ENCODE data around the gene SLC26A6. TPM values are rescaled to one million over a fixed set of nuclear protein-coding genes. Genes with fewer than 3 reads are reported as not detected.

SLC26A6 gene
- total RNA-seq, 4 donors from 2014 or later: 9.4 to 36.5 (median 17.9) TPM

DNA sequence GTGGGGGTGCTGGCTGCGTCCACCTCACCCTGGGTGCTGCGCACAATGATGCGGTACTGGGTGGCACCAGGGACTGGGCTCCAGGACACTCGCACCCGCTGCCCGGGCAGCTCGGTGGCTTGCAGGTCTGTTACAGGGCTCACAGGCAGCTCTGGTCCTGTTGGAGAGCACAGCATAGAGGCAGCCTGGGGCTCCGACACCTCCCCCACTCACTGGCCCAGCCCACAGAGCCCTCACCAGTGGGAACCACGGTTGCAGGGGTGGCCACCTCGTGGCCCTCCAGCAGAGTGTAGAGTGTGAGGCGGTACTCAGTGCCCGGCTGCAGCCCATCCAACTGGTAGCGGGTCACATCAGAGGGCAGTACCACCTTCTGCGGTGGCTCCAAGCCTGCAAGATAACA is 43.8 kb downstream of the SLC26A6 start:
- H3K4me3 ChIP-seq (ENCODE audit: low read depth, poor library complexity, severe bottlenecking): no peak overlapping the region
- 65 to 69% methylated on average over 10 to 13 of the region's 14 CpGs for WGBS, 2 donors
- no peak for TF ChIP-seq POLR2A (IDR thresholded peaks at IDR 0.05)
- TF ChIP-seq, protein P1, sequence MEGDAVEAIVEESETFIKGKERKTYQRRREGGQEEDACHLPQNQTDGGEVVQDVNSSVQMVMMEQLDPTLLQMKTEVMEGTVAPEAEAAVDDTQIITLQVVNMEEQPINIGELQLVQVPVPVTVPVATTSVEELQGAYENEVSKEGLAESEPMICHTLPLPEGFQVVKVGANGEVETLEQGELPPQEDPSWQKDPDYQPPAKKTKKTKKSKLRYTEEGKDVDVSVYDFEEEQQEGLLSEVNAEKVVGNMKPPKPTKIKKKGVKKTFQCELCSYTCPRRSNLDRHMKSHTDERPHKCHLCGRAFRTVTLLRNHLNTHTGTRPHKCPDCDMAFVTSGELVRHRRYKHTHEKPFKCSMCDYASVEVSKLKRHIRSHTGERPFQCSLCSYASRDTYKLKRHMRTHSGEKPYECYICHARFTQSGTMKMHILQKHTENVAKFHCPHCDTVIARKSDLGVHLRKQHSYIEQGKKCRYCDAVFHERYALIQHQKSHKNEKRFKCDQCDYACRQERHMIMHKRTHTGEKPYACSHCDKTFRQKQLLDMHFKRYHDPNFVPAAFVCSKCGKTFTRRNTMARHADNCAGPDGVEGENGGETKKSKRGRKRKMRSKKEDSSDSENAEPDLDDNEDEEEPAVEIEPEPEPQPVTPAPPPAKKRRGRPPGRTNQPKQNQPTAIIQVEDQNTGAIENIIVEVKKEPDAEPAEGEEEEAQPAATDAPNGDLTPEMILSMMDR (IDR thresholded peaks at IDR 0.05): no peak
- intact Hi-C loops (cut with DNase I; ENCODE audit: low total_unique reads): no loop called here
- DNase-seq (ENCODE audit: low spot score in 2 of 2): no peak

DNA sequence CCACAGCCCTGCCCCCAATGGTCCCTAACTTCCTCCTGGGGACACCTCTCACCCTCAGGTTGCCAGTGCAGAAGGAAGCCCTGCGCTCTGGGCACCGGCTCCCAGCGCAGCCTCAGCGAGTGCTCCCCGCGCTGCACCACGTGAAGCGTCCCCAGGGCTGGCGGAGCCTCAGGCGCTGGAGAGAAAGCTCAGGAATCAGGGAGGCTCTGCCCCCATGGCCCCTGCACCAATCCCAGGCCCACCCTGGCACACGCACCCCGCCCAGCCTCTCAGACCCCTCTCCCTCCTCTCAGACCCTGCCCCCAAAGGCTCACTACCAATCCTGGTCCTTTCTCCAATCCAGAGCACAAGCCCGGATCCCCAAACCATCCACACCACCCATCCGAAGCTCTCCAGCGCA is 47.0 kb downstream of the SLC26A6 start:
- no peak for DNase-seq (ENCODE audit: low spot score in 2 of 2)
- intact Hi-C loops (cut with DNase I; ENCODE audit: low total_unique reads): no loop called here
- WGBS, 2 donors: 77% methylated on average over 13 to 15 of the region's 15 CpGs
- H3K4me3 ChIP-seq (ENCODE audit: low read depth, poor library complexity, severe bottlenecking): no peak overlapping the region
- TF ChIP-seq, protein P1 (IDR thresholded peaks at IDR 0.05): no peak
- no peak for TF ChIP-seq POLR2A (IDR thresholded peaks at IDR 0.05)

DNA sequence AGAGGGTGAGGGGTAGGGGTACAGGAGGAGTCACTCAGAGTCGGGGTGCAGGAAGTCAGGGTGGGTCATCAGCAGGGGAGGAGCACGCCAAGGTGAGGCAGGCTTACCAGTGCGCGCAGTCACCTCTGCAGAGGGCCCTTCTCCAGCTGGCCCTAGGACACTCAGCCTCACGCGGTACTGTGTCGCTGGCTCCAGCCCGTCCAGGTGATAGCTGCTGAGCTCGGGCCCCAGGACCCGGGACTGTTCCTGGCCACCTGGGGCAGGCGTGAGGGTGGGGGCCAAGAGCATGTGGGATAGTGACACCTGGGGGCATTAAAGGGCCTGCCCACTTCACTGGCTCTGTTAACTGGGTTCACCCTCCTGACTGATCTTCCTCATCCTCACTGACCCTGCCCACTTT is 47.6 kb downstream of the SLC26A6 start:
- no peak overlapping the region for H3K4me3 ChIP-seq (ENCODE audit: low read depth, poor library complexity, severe bottlenecking)
- intact Hi-C loops (cut with DNase I; ENCODE audit: low total_unique reads): no loop called here
- no peak for DNase-seq (ENCODE audit: low spot score in 2 of 2)
- no peak for TF ChIP-seq POLR2A (IDR thresholded peaks at IDR 0.05)
- TF ChIP-seq, protein P1 (IDR thresholded peaks at IDR 0.05): no peak
- WGBS, 2 donors: 77 to 79% methylated on average over 8 to 11 of the region's 11 CpGs

DNA sequence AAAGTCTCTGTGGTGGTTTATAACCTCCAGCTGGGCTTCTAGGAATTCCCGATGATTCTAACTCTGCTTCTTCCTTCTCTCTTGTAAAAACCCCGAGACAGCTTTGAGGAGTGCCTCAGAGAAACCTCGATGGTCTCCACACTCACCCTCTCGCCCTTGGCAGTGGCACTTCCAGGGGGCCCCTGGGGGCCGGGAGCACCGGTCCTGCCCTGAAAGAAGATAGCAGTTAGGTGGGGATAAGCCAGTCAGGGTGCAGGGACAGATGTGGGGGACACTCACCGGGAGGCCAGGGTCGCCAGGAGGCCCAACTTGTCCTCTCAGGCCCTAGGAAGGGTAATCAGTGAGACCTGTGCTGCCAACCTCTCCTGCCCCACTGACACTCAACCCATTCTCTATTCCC is 49.9 kb downstream of the SLC26A6 start:
- intact Hi-C loops (cut with DNase I; ENCODE audit: low total_unique reads): no loop called here
- DNase-seq (ENCODE audit: low spot score in 2 of 2): no peak
- TF ChIP-seq, protein P1 (IDR thresholded peaks at IDR 0.05): no peak
- TF ChIP-seq POLR2A (IDR thresholded peaks at IDR 0.05): no peak
- no peak overlapping the region for H3K4me3 ChIP-seq (ENCODE audit: low read depth, poor library complexity, severe bottlenecking)
- WGBS, 2 donors: 87 to 91% methylated on average over 8 of the region's 8 CpGs

DNA sequence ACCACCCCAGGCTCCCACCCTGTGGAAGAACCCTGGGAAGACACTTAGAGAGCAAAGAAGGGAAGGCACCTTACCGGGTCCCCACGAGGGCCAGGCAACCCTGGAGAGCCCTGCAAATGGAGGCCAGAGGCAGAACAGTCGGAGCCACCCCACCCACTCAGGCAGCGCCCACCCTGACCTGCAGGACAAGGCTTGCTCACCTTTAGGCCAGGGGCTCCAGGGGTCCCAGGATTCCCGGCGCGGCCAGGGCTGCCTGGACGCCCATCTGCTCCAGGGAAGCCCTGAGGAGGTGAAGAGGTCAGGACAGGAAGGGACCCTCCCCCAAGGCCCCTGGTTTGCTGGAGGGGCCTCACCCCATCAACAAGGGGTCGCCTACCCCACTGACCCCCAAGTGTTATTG is 50.4 kb downstream of the SLC26A6 start:
- TF ChIP-seq POLR2A (IDR thresholded peaks at IDR 0.05): no peak
- TF ChIP-seq, protein P1 (IDR thresholded peaks at IDR 0.05): no peak
- 85 to 90% methylated on average over 9 of the region's 9 CpGs for WGBS, 2 donors
- no peak for DNase-seq (ENCODE audit: low spot score in 2 of 2)
- intact Hi-C loops (cut with DNase I; ENCODE audit: low total_unique reads): no loop called here
- H3K4me3 ChIP-seq (ENCODE audit: low read depth, poor library complexity, severe bottlenecking): no peak overlapping the region
